GM18519 (cell line): ENCODE data around the gene HS3ST3A1.

Experiments used
- ATAC-seq: cut with Tn5 transposase; IDR thresholded peaks from one replicate; pipeline ENCODE4 v1.9.1; 2021; ENCODE audit warnings: mild to moderate bottlenecking, moderate library complexity; ENCODE audit not compliant: unreplicated experiment, low FRiP score

The HS3ST3A1 gene

GRCh38 chr17:13599168-13599577 is 2.6 kb downstream of the HS3ST3A1 start:
- no peak for ATAC-seq

GRCh38 chr17:13598353-13599167 is 3.2 kb downstream of the HS3ST3A1 start:
- no peak for ATAC-seq

- ATAC-seq: no peak
These were observed 3.9 kb downstream of the HS3ST3A1 start for GRCh38 chr17:13597723-13598347.

- no peak for ATAC-seq
These were observed 5.3 kb downstream of the HS3ST3A1 start for GRCh38 chr17:13596241-13596923.

- no peak for ATAC-seq
These were observed 6.2 kb downstream of the HS3ST3A1 start for GRCh38 chr17:13595599-13595899.

- ATAC-seq: no peak
These were observed 6.7 kb downstream of the HS3ST3A1 start for GRCh38 chr17:13594762-13595598.

DNA sequence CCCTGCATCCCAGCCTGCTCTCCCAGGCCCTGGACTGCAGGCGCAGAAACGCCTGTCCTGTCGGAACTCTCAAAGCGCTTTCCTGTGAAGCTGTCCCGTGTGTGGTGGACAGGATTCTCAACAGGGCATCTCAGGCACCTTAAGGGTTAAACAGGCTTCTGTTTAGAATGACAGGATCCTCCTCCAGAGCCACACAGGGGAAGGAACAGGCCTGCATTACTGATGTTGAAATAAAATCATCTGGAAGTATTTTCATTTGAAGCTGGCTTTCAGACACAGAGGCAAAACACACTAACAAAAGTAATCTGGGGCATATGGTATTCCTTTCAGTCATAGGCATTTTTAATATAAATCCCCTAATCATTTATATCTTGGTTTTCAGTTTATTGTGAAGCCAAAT is 7.4 kb downstream of the HS3ST3A1 start:
- no peak for ATAC-seq

DNA sequence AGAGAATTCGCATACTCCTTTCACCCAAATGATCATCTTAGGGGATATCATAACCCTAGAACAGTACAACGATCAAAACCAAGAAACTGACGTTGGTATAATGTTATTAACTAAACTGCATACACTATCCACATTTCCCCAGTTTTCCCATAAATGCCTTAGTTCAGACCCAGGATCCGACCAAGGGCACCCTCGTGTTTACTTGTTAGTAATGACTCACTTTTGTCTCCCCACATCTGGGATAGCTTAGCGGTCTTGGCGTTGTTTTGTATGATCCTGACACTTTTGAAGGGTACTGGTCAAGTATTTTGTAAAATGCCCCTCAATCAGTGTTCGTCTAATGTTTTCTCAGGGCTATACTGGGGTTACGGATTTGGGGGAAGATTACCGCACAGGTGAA is 8.0 kb downstream of the HS3ST3A1 start:
- no peak for ATAC-seq

GRCh38 chr17:13593021-13593751 is 8.5 kb downstream of the HS3ST3A1 start:
- ATAC-seq: no peak

DNA sequence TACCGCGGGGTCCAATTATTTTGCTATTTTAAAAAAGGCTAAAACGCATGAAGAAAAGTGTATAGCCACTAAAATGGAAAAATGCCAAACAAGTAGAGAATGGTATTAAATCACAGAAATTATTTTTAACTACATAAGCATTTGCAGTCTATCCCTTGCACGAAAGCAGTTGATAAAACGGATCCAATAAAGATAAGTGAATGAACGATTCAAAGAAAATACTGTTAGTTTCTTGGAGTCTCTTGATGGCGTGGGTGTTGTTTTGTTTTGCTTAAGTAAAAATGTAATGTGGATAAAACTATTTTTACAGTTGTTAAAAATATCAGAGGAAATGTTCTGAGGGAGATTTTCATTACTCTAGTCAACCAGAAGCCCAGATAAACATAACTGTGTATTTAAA is 9.3 kb downstream of the HS3ST3A1 start:
- ATAC-seq: no peak

DNA sequence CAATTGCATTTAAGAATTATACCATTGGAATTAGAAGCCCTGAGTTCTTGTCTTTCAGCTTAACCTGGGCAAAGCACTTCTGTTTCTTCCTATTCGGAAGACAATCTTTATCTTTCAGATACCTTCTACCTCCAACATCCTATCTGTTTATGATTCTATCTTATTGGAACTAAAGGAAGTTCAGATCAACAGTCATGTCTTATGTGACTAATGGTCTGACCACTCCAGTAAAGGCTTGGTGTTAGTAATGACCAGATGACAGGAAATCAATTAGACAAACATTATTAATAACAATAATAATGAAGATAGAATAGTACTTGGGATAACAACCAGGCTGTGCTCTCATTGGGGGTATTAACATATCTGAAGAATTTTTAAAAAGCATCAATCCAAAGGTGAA is 11.3 kb downstream of the HS3ST3A1 start:
- no peak for ATAC-seq

- no peak for ATAC-seq
These were observed 12.1 kb downstream of the HS3ST3A1 start for GRCh38 chr17:13589658-13590057.

DNA sequence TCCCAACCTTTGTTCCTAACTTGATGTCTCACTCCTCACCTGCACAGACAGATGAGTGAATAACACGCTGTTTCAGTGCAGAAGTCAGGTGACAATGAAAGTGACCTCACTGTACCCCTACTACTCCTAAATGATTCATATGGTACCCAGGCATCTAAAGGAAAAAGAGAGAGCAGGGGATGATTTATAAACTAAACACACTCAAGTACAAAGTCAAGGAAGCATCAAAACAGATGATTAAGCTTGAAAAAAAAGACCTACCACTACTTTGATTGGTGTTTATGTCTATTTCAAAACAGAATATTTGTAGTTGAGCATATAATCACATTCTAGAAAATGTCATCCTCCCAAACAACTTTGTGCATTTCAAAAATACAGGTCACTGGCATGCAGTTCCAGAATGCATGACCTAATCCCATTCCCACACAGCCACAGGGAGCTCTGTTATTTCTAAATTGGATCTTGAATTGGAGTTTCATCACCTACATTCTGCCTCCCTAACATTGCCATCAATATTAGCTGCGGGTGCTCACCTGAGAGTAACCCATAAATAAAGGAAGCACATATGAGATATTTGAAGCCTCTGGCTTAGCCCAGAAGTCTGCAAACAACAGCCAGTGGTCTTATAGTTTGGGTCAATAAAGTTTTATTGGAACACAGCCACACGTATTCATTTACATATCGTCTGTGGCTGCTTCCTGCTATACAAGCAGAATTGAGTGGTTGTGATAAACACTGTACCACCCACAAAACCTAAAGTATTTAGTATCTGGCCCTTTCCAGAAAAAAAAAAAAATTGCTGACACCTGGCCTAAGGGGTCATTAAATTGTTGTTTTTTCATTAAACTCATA is 14.0 kb downstream of the HS3ST3A1 start:
- ATAC-seq: no peak

DNA sequence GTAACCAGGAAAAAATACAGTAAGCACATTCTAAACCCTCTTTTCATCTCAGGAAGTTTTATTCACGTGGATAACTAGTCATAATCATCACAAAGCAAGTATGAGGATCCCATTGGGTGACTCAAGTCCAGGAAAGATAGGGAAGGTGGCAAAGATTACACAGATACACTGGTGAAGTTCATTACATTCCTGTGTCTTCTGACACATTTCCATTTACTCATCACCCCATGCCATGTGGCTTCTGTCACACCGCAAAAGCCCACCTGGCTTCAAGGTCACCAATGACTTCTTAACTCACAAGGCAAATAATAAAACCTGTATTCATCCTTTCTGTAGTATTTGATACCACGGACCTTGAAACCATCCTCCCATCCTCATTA is 17.0 kb downstream of the HS3ST3A1 start:
- no peak for ATAC-seq

DNA sequence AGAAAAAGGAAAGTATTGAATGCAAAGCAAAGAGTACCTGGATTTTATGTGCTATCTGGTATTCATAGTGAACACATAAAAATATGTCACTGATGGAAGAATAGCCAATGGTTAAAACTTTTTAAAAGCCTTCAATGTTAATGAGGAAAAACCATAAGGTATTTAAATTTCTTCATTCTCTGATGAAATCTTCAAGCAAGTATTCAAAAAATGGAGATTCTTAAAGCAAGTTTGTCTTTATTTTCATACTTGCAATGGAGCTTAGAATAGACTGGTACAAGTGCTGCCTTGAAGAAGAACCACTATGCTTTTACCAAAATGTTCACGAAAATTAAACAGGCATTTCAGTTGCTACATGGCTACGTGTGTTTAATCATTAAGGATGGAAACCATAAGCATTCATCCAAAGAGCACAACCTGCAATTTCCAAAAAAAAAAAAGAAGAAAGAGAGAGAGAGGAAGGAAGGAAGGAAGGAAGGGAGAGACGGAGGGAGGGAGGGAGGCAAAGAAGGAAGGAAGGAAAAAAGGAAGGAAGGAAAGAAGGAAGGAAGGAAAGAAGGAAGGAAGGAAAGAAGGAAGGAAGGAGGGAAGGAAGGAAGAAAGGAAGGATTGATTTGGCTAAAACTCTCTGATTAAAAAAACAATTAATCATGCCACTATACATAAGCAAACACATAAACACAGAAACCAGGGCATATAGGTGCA is 17.6 kb downstream of the HS3ST3A1 start:
- ATAC-seq: no peak

DNA sequence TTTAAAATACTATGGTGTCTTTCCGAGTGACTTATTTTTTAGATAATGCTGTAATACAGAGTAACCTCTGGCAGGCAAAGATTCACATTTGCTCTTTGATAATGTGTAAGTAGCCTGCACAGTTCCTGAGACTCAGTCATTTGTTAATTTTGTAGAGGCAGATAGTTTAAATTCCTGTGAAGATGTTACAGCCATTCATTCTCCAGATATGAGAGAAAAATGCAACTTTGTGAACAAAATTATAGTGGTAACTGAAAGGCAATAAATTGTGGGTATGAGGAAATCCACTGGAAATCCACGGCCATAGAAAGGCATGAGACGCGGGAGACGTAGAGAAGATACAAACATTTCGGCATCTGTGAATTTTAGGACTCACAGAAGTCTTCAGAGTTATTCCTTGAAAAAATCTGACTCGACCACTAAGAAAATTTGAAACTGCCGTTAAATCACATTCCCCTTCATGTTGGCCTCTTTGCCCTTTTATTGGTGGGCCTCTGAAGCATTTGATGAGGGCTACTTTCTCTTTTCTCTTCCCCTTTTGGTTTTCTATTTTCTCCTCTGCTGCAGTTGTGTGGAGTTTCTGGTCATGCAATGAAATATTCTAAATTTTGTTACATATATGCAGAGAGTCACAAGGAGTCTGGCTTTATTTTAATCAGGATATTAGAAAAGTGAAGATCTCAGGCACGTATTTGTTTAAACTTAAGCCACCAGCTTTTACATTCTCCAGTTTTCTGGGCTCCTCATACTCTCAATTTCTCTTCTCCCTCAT is 18.8 kb downstream of the HS3ST3A1 start:
- ATAC-seq: no peak

GRCh38 chr17:13581925-13582324 is 19.8 kb downstream of the HS3ST3A1 start:
- no peak for ATAC-seq

DNA sequence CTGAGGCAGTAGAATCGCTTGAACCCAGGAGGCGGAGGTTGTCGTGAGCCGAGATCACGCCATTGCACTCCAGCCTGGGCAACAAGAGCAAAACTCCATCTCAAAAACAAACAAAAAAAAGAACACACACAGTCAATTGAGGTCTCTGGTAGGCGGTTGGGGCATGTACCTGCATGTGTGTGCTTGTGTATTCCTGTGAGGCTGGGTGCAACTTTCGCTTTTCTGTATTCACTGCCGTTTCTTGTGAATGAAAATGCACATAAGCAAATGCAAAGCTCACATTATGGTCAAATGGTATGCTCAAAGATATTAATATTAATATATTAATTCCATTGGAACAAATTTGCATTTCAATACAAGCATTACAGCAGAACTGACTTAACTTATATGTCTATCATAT is 20.9 kb downstream of the HS3ST3A1 start:
- no peak for ATAC-seq
